Activated naive CD8-positive, alpha-beta T cell treated with anti-CD3 and anti-CD28 coated beads, Interleukin-2, amount 10 ng/mL, durations not matched to agents 7 days and 5 days (primary cell): Measurements from ENCODE around the gene KCNQ4. TPM values are rescaled to one million over a fixed set of nuclear protein-coding genes. Genes with fewer than 3 reads are reported as not detected.

ENCODE experiments used
- ATAC-seq: fragments of 150-1000 bp; cut with Tn5 transposase; one replicate; pipeline ENCODE4 v1.10.0; 2021; ENCODE audit warnings: low read depth, moderate library complexity
- POLR2A ChIA-PET: fragments of 350-600 bp; sonication (Branson Sonifier 250); formaldehyde crosslinking; loops from one replicate; lab custom pipeline; 2021; ENCODE audit warnings: antibody characterized with exemption; lab: Charles Lee
- DNase-seq: peaks from one replicate; pipeline ENCODE4 v3.0.0; 2021
- H3K27ac Mint-ChIP-seq: one replicate; pipeline ENCODE4 v1.8.0; 2022; ENCODE audit warnings: mild to moderate bottlenecking, mixed read lengths
- H3K27me3 Mint-ChIP-seq: one replicate; pipeline ENCODE4 v1.8.0; 2022; ENCODE audit warnings: mild to moderate bottlenecking, moderate library complexity, mixed read lengths
- H3K36me3 Mint-ChIP-seq: one replicate; pipeline ENCODE4 v1.8.0; 2021; ENCODE audit warnings: mild to moderate bottlenecking, mixed read lengths
- H3K4me1 Mint-ChIP-seq: one replicate; pipeline ENCODE4 v1.8.0; 2021; ENCODE audit warnings: mixed read lengths
- H3K4me3 Mint-ChIP-seq: one replicate; pipeline ENCODE4 v1.8.0; 2022; ENCODE audit warnings: mild to moderate bottlenecking, moderate library complexity, mixed read lengths
- H3K9me3 Mint-ChIP-seq: one replicate; pipeline ENCODE4 v1.8.0; 2021; ENCODE audit warnings: mixed read lengths
- total RNA-seq, 2 experiments: library from RNA; stranded (reverse); gene quantifications; one replicate each; pipeline ENCODE4 v1.2.3, GENCODE V29; 2021

The KCNQ4 gene
- total RNA-seq, 2 experiments from 2014 or later: 1.2 to 1.5 TPM

DNA sequence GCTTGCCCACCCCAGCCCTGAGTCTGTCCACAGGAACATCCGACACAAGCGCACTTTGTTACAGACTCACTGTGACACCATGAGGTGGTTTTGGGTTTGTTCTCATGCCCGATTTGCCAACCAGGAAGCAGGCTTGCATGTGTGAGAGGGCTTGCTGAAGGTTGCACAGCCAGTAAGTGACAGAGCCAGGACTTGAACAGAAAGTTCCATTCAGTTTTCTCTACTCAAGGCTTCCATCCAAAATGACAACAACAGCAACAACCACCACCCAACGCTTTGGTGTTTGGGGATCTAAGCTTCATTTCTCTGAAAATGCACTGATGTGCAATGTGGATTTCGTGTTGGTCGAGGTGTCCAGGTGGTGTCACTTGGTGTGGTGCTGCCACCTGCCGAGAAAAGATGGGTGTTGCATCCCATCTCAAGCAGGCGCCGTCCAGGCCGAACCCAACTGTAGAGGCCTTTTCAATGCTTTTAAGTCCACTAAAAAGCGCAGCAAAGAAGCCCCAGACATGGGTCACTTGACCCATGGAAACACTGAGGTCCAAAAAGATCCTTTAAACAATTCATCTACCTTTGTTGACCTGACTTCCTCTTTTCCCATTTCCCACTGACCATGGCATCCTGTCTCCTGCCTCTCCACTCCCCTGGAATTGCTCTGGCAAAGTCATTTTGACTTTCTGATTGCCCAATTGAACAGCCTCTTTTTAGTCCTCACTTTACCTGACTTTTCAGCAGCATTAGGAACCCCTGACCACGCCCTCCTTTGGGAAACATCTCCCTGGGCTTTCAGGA is 66.4 kb downstream of the KCNQ4 start:
- peaks cover 14% of the 10 kb centered on the region for H3K4me1 Mint-ChIP-seq
- DNase-seq (peak; percentile 83), ATAC-seq (peak; percentile 87)
- peak overlapping the region; percentile 62 for H3K4me3 Mint-ChIP-seq
- H3K36me3 Mint-ChIP-seq: no peaks in the 10 kb centered on the region
- H3K9me3 Mint-ChIP-seq: no peaks in the 10 kb centered on the region
- POLR2A ChIA-PET: interaction anchor here (2.0 to 2.8 kb wide), 2 partner anchors 76 to 158 kb away, joined by 7 to 15 read pairs; partner anchors contain the start of gene NFYC
- no peaks in the 10 kb centered on the region for H3K27me3 Mint-ChIP-seq
- peak overlapping the region; percentile 86 for H3K27ac Mint-ChIP-seq

DNA sequence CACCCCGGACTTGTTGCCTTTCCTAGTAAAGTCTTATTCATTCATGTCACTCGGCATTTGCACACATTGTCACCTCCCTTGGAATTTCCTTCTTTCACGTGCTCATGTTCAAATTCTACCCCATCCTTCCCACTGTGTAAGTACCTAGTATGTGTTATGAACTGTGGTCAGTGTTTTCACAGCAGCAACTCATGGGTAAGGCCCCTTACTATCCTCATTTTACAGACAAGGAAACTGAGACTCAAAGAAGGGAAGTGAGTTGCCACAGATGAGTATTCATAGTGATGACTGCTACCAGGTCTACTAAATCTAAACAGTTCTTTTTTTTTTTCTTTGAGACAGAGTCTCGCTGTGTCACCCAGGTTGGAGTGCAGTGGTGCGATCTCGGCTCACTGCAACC is 68.1 kb downstream of the KCNQ4 start:
- POLR2A ChIA-PET: no interaction called here
- no peaks in the 10 kb centered on the region for H3K36me3 Mint-ChIP-seq
- ATAC-seq: no peak
- H3K4me3 Mint-ChIP-seq: no peak overlapping the region
- no peak overlapping the region for H3K27ac Mint-ChIP-seq
- no peak for DNase-seq
- H3K4me1 Mint-ChIP-seq: peaks cover 12% of the 10 kb centered on the region
- H3K9me3 Mint-ChIP-seq: no peaks in the 10 kb centered on the region
- H3K27me3 Mint-ChIP-seq: no peaks in the 10 kb centered on the region

DNA sequence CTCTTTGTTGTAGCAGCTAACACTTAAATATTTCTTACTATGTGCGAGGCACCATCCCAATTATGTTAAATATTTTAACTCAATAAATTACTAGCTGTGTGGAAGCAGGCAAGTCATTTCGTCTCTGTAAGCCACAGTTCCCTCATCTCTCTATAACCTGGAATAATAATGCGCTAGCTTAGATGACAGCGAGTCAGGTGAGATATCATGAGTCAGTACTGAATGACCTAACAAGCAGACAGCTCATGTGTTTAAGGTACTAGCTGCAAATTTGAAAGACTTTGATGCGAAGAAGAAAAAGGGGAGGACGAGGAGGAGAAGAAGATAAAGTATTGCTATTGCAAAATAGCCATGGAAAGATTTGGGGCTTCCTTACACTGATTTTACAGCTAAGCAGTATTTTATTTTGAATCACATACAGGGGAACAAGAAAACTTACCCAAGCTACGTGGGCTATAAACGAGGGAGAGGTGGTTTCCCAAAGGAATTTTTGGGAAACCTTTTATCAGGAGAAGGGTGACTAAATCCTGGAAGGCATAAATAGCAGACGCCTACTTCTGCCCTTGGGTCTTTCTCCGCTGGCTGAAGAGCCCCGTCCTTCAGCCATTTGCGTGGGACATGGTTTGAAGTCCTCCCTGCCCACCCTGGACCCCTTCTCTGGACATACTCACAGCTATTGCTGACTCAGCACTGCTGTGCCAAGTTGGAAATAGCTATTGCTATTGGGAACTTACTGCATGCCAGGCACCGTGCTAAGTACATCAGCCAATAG is 69.7 kb downstream of the KCNQ4 start:
- POLR2A ChIA-PET: interaction anchor here (1.2 to 1.5 kb wide), 3 partner anchors 9 to 95 kb away, joined by 4 to 5 read pairs (median 5); partner anchors contain the start of gene CITED4
- H3K27me3 Mint-ChIP-seq: peaks cover 2% of the 10 kb centered on the region
- no peaks in the 10 kb centered on the region for H3K36me3 Mint-ChIP-seq
- ATAC-seq (no peak), DNase-seq (no peak)
- H3K4me1 Mint-ChIP-seq: peaks cover 9% of the 10 kb centered on the region
- H3K27ac Mint-ChIP-seq: no peak overlapping the region
- H3K9me3 Mint-ChIP-seq: no peaks in the 10 kb centered on the region
- no peak overlapping the region for H3K4me3 Mint-ChIP-seq

DNA sequence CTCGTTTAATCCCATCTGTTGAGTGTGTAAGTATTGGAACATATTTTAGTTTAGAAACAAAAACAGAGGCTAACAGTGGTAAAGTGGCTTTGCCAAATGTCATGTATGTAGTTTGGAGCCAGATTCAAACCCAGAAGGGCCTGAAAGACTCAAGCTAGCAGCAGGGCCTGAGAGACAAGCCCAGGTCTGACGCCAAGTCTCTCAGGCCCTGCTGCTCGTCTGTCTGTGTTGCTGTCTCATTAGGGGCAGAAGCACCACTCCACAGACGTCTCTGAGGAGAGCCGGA is 70.2 kb downstream of the KCNQ4 start:
- Mint-ChIP-seq H3K27me3 (peaks cover 7% of the 10 kb centered on the region), H3K36me3 (no peaks in the 10 kb centered on the region), H3K4me1 (peaks cover 9% of the 10 kb centered on the region), H3K9me3 (no peaks in the 10 kb centered on the region), H3K27ac (no peak overlapping the region), H3K4me3 (no peak overlapping the region)
- DNase-seq: no peak
- no peak for ATAC-seq
- POLR2A ChIA-PET: interaction anchor here (0.7 to 1.5 kb wide), 5 partner anchors 9 to 201 kb away, joined by 3 to 5 read pairs (median 4); partner anchors contain the start of gene CITED4

DNA sequence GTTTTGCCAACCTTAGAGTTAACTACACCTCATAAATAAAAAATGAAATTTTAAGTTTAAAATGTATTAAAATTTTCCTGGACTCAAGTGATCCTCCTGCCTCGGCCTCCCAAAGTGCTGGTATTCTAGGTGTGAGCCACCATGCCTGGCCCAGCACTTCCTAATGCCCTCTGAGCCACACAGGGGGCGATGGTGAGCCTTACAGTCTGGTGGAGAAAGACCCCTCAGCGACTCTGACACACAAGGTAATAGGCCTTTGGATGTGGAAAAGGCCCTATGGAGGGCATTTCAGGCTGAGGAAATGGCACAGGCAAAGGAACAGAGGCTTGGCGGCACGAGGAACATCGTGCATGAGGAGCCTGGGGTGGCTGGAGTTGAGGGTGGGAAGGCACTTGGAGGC is 71.9 kb downstream of the KCNQ4 start:
- Mint-ChIP-seq H3K27me3 (peaks cover 24% of the 10 kb centered on the region), H3K27ac (no peak overlapping the region), H3K4me1 (peaks cover 2% of the 10 kb centered on the region), H3K4me3 (no peak overlapping the region), H3K9me3 (no peaks in the 10 kb centered on the region), H3K36me3 (no peaks in the 10 kb centered on the region)
- DNase-seq (no peak), ATAC-seq (no peak)
- POLR2A ChIA-PET: no interaction called here

DNA sequence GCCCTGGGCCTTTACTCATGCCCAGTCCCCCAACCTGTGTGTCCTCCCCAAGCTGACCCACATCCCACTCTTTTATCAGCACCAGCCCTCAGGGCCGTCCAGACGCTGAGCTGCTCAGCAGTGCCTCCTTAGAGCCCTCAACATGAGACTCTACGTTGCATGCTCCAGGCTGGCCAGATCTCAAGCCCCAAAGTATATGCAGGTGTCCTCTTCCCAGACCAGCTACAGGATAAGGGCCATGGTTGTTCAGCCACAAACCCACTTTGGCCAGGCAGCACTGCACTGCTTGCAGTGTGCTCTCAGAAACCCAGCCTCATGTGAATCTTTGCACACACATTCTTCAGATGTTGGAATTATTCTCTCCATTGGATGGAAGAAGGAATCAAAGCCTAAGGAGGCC is 72.5 kb downstream of the KCNQ4 start:
- Mint-ChIP-seq H3K27ac (no peak overlapping the region), H3K9me3 (no peaks in the 10 kb centered on the region), H3K27me3 (peaks cover 29% of the 10 kb centered on the region), H3K4me1 (peaks cover 5% of the 10 kb centered on the region), H3K36me3 (no peaks in the 10 kb centered on the region), H3K4me3 (no peak overlapping the region)
- DNase-seq (no peak), ATAC-seq (no peak)
- POLR2A ChIA-PET: no interaction called here

DNA sequence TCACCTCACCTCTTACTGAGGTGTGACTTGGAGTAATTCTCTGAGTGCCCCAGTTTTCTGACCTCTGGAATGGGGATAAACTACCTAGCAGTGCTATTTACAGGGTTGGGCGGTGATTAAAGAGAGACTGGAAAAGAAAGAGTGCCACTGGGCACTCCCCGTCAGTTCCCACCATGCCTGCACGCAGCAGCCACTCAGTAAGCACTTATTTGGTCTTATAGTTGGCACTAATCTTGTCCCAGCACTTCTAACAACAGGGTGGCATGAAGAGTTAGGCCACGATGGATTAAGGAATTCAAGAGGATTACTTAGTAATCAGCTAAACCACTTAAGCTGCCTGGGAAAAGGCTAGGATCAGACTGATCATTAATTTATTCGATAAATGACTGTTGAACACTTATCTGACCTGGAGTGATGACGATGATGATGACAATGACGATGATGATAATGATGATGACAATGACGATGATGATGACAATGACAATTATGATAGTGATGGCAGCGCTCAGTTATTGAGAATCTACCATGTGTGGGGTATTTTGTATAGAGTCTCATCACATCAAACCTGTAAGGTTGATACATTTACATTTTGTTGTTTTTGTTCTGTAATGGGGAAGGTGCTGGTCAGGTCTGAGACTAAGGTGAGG is 73.2 kb downstream of the KCNQ4 start:
- Mint-ChIP-seq H3K4me1 (peaks cover 5% of the 10 kb centered on the region), H3K27me3 (peaks cover 29% of the 10 kb centered on the region), H3K9me3 (no peaks in the 10 kb centered on the region), H3K27ac (no peak overlapping the region), H3K36me3 (no peaks in the 10 kb centered on the region), H3K4me3 (no peak overlapping the region)
- ATAC-seq (no peak), DNase-seq (no peak)
- POLR2A ChIA-PET: no interaction called here

DNA sequence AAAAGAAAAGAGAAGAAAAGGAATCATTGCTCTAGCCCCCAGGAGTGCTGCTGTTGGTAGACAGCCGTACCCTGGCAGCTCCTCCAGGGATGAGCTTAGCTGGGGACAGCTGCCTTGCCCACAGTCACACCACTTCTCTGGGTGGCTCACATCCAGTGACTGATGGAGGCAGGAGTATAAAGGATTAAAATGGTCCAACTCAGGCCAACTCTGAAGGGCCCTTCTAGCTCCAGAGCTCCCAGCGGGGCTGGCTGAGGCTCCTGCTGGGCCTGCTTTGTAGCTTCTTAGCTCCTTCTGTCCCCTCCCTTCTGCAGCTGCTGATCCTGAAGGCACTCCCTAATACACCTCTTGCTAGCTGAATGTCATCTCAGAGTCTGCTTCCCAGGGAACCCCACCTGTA is 74.2 kb downstream of the KCNQ4 start:
- Mint-ChIP-seq H3K27ac (no peak overlapping the region), H3K9me3 (no peaks in the 10 kb centered on the region), H3K4me1 (peaks cover 5% of the 10 kb centered on the region), H3K4me3 (no peak overlapping the region), H3K27me3 (peaks cover 29% of the 10 kb centered on the region), H3K36me3 (no peaks in the 10 kb centered on the region)
- POLR2A ChIA-PET: no interaction called here
- ATAC-seq: no peak
- DNase-seq: no peak

DNA sequence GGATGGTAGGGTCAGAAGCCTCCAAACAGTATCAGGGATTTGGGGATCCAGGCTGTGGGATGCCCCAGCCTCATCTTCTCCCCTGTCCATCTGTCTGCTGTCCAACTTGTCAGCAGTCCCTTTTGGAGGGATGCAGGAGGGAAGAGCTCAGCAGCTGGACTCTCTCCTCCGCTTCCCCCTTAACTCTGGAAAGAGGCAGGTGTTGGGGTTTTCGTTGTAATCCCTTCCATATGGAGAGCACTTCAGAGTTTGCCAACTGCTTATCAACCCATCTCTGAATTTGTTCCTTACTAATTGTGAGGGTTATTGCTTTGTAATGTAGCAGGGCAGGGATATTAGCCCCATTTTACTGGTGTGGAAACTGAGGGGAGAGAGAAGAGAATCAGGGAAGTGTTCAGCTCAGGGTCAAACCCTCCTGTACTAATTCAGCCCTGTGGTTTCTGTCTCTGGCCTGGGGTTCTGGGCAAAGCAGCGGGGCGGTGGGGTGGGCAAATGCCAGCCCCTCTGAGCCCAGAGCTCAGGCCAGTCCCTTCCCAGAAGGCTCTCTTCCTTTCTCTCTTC is 75.3 kb downstream of the KCNQ4 start:
- POLR2A ChIA-PET: no interaction called here
- Mint-ChIP-seq H3K9me3 (no peaks in the 10 kb centered on the region), H3K36me3 (no peaks in the 10 kb centered on the region), H3K4me1 (peaks cover 13% of the 10 kb centered on the region), H3K4me3 (no peak overlapping the region), H3K27me3 (peaks cover 29% of the 10 kb centered on the region), H3K27ac (no peak overlapping the region)
- ATAC-seq (no peak), DNase-seq (no peak)

DNA sequence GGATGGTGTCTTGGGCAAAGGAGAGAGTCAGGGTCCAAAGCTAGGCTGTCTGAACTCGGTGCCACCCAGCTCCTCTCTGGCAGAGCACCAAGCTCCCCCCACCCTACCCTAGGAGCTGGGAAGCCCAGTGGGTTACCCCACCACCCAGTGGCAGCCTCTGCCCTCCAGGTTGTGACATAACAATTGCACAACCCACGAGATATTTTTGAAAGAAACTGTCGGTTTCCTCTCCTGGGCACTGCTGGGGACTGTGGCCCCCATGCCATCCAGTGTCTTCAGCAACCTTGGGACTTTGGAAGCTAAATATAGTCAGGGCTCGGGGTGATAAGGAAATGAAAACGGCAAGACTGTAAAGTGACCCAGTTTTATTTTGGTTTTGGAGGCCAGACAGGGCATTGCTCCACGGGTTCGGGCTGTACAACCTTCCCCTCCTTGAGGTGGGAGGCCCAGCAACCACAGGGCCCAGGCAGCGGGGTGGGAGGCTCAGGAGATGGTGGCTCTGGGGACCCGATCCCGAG is 77.2 kb downstream of the KCNQ4 start:
- H3K27ac Mint-ChIP-seq: peak overlapping the region; percentile 87
- no peak for ATAC-seq
- H3K9me3 Mint-ChIP-seq: no peaks in the 10 kb centered on the region
- H3K36me3 Mint-ChIP-seq: no peaks in the 10 kb centered on the region
- no peak for DNase-seq
- POLR2A ChIA-PET: interaction anchor here (0.7 to 3.1 kb wide), 6 partner anchors 15 to 170 kb away, joined by 3 to 43 read pairs (median 32); partner anchors contain the start of gene CTPS1
- H3K4me1 Mint-ChIP-seq: peaks cover 15% of the 10 kb centered on the region
- H3K27me3 Mint-ChIP-seq: peaks cover 29% of the 10 kb centered on the region
- H3K4me3 Mint-ChIP-seq: peak overlapping the region; percentile 73

DNA sequence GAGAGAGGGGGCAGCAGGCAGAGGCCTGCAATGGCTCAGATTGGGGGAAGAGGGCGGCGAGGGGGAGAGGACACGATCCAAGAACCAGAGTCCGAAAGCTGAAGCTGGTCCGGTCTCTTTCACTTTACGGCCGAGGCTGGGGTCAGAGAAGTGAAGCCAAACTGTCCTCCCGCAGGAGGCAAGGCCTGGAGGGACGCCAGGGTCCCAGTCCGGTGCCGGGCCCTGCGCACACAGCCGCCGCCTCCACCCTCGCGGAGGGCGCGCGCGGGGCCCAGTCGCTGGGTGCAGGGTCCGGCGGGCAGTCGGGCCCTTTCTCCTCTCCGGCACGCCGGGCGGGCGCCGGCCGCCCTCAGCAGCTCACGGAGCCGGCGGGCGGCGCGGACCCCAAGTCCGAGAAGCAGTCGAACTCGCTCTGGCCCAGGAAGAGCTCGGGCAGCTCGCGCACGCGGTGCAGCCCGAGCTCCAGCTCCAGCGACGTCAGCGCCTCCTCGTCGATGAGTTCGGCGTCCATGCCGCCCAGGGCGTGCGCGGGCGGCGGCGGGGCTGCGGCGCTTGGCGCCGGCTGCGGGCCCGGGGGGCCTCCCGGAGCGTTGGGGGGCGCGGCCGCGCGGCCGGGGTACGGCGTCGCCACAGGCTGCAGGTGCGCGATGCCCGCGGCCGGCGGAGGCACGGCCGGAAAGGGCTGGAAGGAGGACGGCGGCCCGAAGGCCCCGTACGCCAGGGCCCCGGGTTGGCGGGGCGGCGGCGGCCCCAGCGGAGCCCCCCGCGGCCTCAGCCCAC is 77.8 kb downstream of the KCNQ4 start:
- peak overlapping the region; percentile 87 for H3K27ac Mint-ChIP-seq

More for the DNA sequence above, 77.8 kb downstream of the KCNQ4 start:
- Mint-ChIP-seq H3K27me3 (peaks cover 29% of the 10 kb centered on the region), H3K9me3 (no peaks in the 10 kb centered on the region), H3K4me1 (peaks cover 19% of the 10 kb centered on the region), H3K4me3 (peak overlapping the region; percentile 73), H3K36me3 (no peaks in the 10 kb centered on the region)
- ATAC-seq (no peak), DNase-seq (peak; percentile 67)
- POLR2A ChIA-PET: interaction anchor here (0.7 to 3.1 kb wide), 12 partner anchors 15 to 328 kb away, joined by 3 to 43 read pairs (median 6); partner anchors contain the start of genes CTPS1 and NFYC
